IMR-90 (cell line): ENCODE results near the gene PIGW. TPM values are rescaled to one million over a fixed set of nuclear protein-coding genes. Genes with fewer than 3 reads are reported as not detected.

Experiments used
- ATAC-seq: fragments of 200-7000 bp; cut with Tn5 transposase; 2 replicates; pipeline ENCODE4 v1.9.1; 2020; ENCODE audit warnings: low read depth, mild to moderate bottlenecking, moderate library complexity
- BruUV-seq: library from RNA; stranded (reverse); fragments of 400-500 nt; replicated peaks from 2 replicates; lab custom pipeline; 2021; lab: Mats Ljungman, UMichigan
- CTCF ChIA-PET: fragments of 300-600 bp; formaldehyde crosslinking; extraction: SDS; loops from one replicate; lab custom pipeline; 2021; ENCODE audit warnings: antibody characterized with exemption; lab: Yijun Ruan, JAX
- POLR2A ChIA-PET: fragments of 300-600 bp; sonication (Branson Sonifier 250); formaldehyde crosslinking; loops from one replicate; lab custom pipeline; 2022; ENCODE audit warnings: antibody characterized with exemption; ENCODE audit not compliant: unreplicated experiment; lab: Charles Lee
- DNase-seq: peaks from one replicate; pipeline ENCODE4 v3.0.0; 2013
- H2AFZ ChIP-seq: replicated peaks from 2 replicates; pipeline ENCODE3; 2013; ENCODE audit warnings: low read length, mild to moderate bottlenecking; ENCODE audit not compliant: poor library complexity
- H2AK5ac ChIP-seq: 2 replicates; pipeline ENCODE4 v1.6.1; 2013; ENCODE audit warnings: low read depth, low read length, inconsistent platforms
- H2AK9ac ChIP-seq: replicated peaks from 2 replicates; pipeline ENCODE3; 2013; ENCODE audit warnings: mild to moderate bottlenecking, low read depth, low read length, moderate library complexity; ENCODE audit not compliant: poor library complexity
- H2BK120ac ChIP-seq: 2 replicates; pipeline ENCODE4 v1.6.1; 2013; ENCODE audit warnings: low read depth, low read length, inconsistent platforms
- H2BK15ac ChIP-seq: 3 replicates; pipeline ENCODE4 v1.6.1; 2013; ENCODE audit warnings: low read depth, low read length, inconsistent platforms
- H2BK20ac ChIP-seq: 2 replicates; pipeline ENCODE4 v1.6.1; 2013; ENCODE audit warnings: low read depth, mild to moderate bottlenecking, inconsistent platforms, low read length, moderate library complexity
- H2BK5ac ChIP-seq: 2 replicates; pipeline ENCODE4 v1.6.1; 2013; ENCODE audit warnings: mild to moderate bottlenecking, low read depth, low read length, inconsistent platforms; ENCODE audit not compliant: poor library complexity, severe bottlenecking
- H3K14ac ChIP-seq: replicated peaks from 2 replicates; pipeline ENCODE4 v1.6.1; 2013; ENCODE audit warnings: low read depth, low read length, inconsistent platforms
- H3K18ac ChIP-seq: 2 replicates; pipeline ENCODE4 v1.6.1; 2013; ENCODE audit warnings: low read depth, low read length, control low read depth
- H3K23ac ChIP-seq: 2 replicates; pipeline ENCODE4 v1.6.1; 2013; ENCODE audit warnings: low read depth, low read length, inconsistent platforms
- H3K27ac ChIP-seq: 2 replicates; pipeline ENCODE4 v1.5.1; 2013; ENCODE audit warnings: mild to moderate bottlenecking, control low read depth, low read length; ENCODE audit not compliant: insufficient read depth
- H3K27me3 ChIP-seq: 2 replicates; pipeline ENCODE4 v1.6.1; 2013; ENCODE audit warnings: low read length; ENCODE audit not compliant: control insufficient read depth, insufficient read depth
- H3K36me3 ChIP-seq: 2 replicates; pipeline ENCODE4 v1.6.1; 2013; ENCODE audit warnings: low read length, mixed read lengths; ENCODE audit not compliant: control insufficient read depth, insufficient read depth
- H3K4ac ChIP-seq: 2 replicates; pipeline ENCODE4 v1.6.1; 2013; ENCODE audit warnings: low read depth, low read length, inconsistent platforms
- H3K4me1 ChIP-seq: 2 replicates; pipeline ENCODE4 v1.6.1; 2013; ENCODE audit warnings: low read length, mixed read lengths; ENCODE audit not compliant: control insufficient read depth, insufficient read depth
- H3K4me2 ChIP-seq: 2 replicates; pipeline ENCODE4 v1.6.1; 2013; ENCODE audit warnings: low read depth, mild to moderate bottlenecking, control low read depth, low read length, moderate library complexity
- H3K4me3 ChIP-seq: 2 replicates; pipeline ENCODE4 v1.5.1; 2013; ENCODE audit warnings: low read depth, mild to moderate bottlenecking, control low read depth, low read length, moderate library complexity; ENCODE audit not compliant: insufficient read depth
- H3K56ac ChIP-seq: 2 replicates; pipeline ENCODE4 v1.6.1; 2013; ENCODE audit warnings: low read length, inconsistent platforms; ENCODE audit not compliant: insufficient read depth; ENCODE audit errors: extremely low read depth
- H3K79me1 ChIP-seq, 2 experiments: 2 replicates each; pipeline ENCODE4 v1.6.1; 2013; ENCODE audit warnings: low read length in 2 of 2, inconsistent platforms in 1 of 2, low read depth in 1 of 2
- H3K9ac ChIP-seq: 2 replicates; pipeline ENCODE4 v1.6.1; 2013; ENCODE audit warnings: low read depth, low read length, control low read depth
- H3K9me1 ChIP-seq: 2 replicates; pipeline ENCODE4 v1.6.1; 2013; ENCODE audit warnings: low read length, inconsistent platforms; ENCODE audit not compliant: insufficient read depth
- H3K9me3 ChIP-seq: 2 replicates; pipeline ENCODE4 v1.6.1; 2013; ENCODE audit warnings: low read length; ENCODE audit not compliant: control insufficient read depth, insufficient read depth
- H4K20me1 ChIP-seq: 2 replicates; pipeline ENCODE4 v1.6.1; 2013; ENCODE audit warnings: low read length, inconsistent platforms; ENCODE audit not compliant: insufficient read depth
- H4K5ac ChIP-seq: 2 replicates; pipeline ENCODE4 v1.6.1; 2013; ENCODE audit warnings: mild to moderate bottlenecking, low read depth, low read length, control low read depth
- H4K8ac ChIP-seq, 2 experiments: 2 replicates each; pipeline ENCODE4 v1.6.1; 2013; ENCODE audit warnings: low read depth in 2 of 2, low read length in 2 of 2, control low read depth in 1 of 2, inconsistent platforms in 1 of 2
- H4K91ac ChIP-seq: 2 replicates; pipeline ENCODE4 v1.6.1; 2013; ENCODE audit warnings: low read depth, low read length, inconsistent platforms; ENCODE audit not compliant: insufficient read depth
- BHLHE40 ChIP-seq: fragments of 150-350 bp; IDR thresholded peaks from 2 replicates; pipeline ENCODE4 v1.6.1; 2016; ENCODE audit warnings: mild to moderate bottlenecking, low read depth, low read length
- CEBPB ChIP-seq: IDR thresholded peaks from 2 replicates; pipeline ENCODE4 v1.6.1; 2012; ENCODE audit warnings: low read depth, low read length, improper control_type of control experiment
- CHD1 ChIP-seq: IDR thresholded peaks from 2 replicates; pipeline ENCODE4 v1.6.1; 2012; ENCODE audit warnings: low read depth, low read length, improper control_type of control experiment
- ELK1 ChIP-seq: fragments of 150-350 bp; IDR thresholded peaks from 2 replicates; pipeline ENCODE4 v1.6.1; 2016; ENCODE audit warnings: low read depth, mild to moderate bottlenecking, low read length, moderate library complexity, borderline replicate concordance
- FOS ChIP-seq: fragments of 150-350 bp; IDR thresholded peaks from 2 replicates; pipeline ENCODE4 v1.6.1; 2016; ENCODE audit warnings: low read depth, low read length
- MAFK ChIP-seq: IDR thresholded peaks from 2 replicates; pipeline ENCODE4 v1.6.1; 2012; ENCODE audit warnings: low read depth, low read length, improper control_type of control experiment
- MAZ ChIP-seq: IDR thresholded peaks from 2 replicates; pipeline ENCODE4 v1.6.1; 2012; ENCODE audit warnings: low read depth, mild to moderate bottlenecking, low read length, improper control_type of control experiment, moderate library complexity, borderline replicate concordance
- MXI1 ChIP-seq: IDR thresholded peaks from 2 replicates; pipeline ENCODE4 v1.6.1; 2012; ENCODE audit warnings: low read depth, mild to moderate bottlenecking, low read length, moderate library complexity, borderline replicate concordance
- NFE2L2 ChIP-seq: fragments of 150-350 bp; IDR thresholded peaks from 2 replicates; pipeline ENCODE4 v1.6.1; 2016; ENCODE audit warnings: low read depth, mild to moderate bottlenecking, low read length
- POLR2A ChIP-seq: IDR thresholded peaks from 2 replicates; pipeline ENCODE4 v1.6.1; 2012; ENCODE audit warnings: mild to moderate bottlenecking, low read depth, low read length
- RAD21 ChIP-seq: IDR thresholded peaks from 2 replicates; pipeline ENCODE4 v1.6.1; 2012; ENCODE audit warnings: low read length, improper control_type of control experiment
- RCOR1 ChIP-seq: IDR thresholded peaks from 2 replicates; pipeline ENCODE4 v1.6.1; 2012; ENCODE audit warnings: mild to moderate bottlenecking, low read length, improper control_type of control experiment; ENCODE audit not compliant: insufficient replicate concordance
- RFX5 ChIP-seq: IDR thresholded peaks from 2 replicates; pipeline ENCODE4 v1.8.0; 2012; ENCODE audit warnings: low read depth, mild to moderate bottlenecking, low read length, moderate library complexity
- SMC3 ChIP-seq: fragments of 150-350 bp; IDR thresholded peaks from 2 replicates; pipeline ENCODE4 v1.6.1; 2016; ENCODE audit warnings: low read depth, mild to moderate bottlenecking, antibody characterized with exemption, low read length, moderate library complexity
- USF2 ChIP-seq: fragments of 150-350 bp; IDR thresholded peaks from 2 replicates; pipeline ENCODE4 v1.6.1; 2017; ENCODE audit warnings: mild to moderate bottlenecking, antibody characterized with exemption, low read length, low read depth
- WGBS, 2 experiments: methylation state at CpG; one replicate each; pipeline versions ENCODE4 v1.1.5 to v1.1.7; 2013; ENCODE audit warnings: missing lambda C conversion rate in 2 of 2; ENCODE audit not compliant: insufficient read length in 1 of 2; ENCODE audit errors: extremely low coverage in 2 of 2; 5-methylcytosine and 5-hydroxymethylcytosine counted together
- dilution Hi-C: fragments of 300-500 bp; cut with HindIII; formaldehyde crosslinking; loops from one replicate; pipeline ENCODE4 v1.14.3; 2018; ENCODE audit warnings: low sequenced_read_pairs; ENCODE audit not compliant: unreplicated experiment
- in situ Hi-C: fragments of 300-500 bp; cut with MboI; formaldehyde crosslinking; loops from 3 replicates; pipeline ENCODE4 v1.14.3; 2019; ENCODE audit warnings: low sequenced_read_pairs, inconsistent platforms, mixed read lengths
- intact Hi-C: fragments of 100-400 bp; cut with micrococcal nuclease; formaldehyde crosslinking; loops from 2 replicates; pipeline ENCODE4 v1.10.0; 2022
- polyA plus RNA-seq, 3 experiments: library from polyadenylated mRNA; depleted of rRNA; stranded (reverse); fragments of >200 nt; gene quantifications; 2 replicates each; pipeline ENCODE4 v1.2.3, GENCODE V29; 2012; ENCODE audit warnings: low replicate concordance in 1 of 3
- total RNA-seq: library from RNA; depleted of rRNA; stranded (reverse); fragments of >200 nt; gene quantifications from 2 replicates; pipeline ENCODE4 v1.2.3, GENCODE V29; 2012
- TF ChIP-seq, protein P1 (sequence below): conservative IDR thresholded peaks from 2 replicates; pipeline ENCODE4 v1.5.1; 2012; ENCODE audit warnings: mild to moderate bottlenecking, low read depth, low read length, improper control_type of control experiment

Gene PIGW
- total and polyA plus RNA-seq, 2 of the 4 experiments (the other 2 are of a cell fraction), result 4.5 to 5.5 TPM

GRCh38 chr17:36510636-36511035, 24.2 kb upstream of the PIGW start:
- Histone ChIP-seq H4K91ac (no peak overlapping the region), H3K4ac (no peak overlapping the region), H2AFZ (no peak overlapping the region), H2AK5ac (no peak overlapping the region), H2BK5ac (no peak overlapping the region), H3K4me1 (no peaks in the 10 kb centered on the region), H3K9ac (no peak overlapping the region), H3K27me3 (no peaks in the 10 kb centered on the region), H3K56ac (no peak overlapping the region), H3K9me1 (peaks cover 14% of the 10 kb centered on the region), H3K36me3 (peaks cover 46% of the 10 kb centered on the region), H4K8ac (no peak overlapping the region), H2BK120ac (no peak overlapping the region), H4K20me1 (no peaks in the 10 kb centered on the region), H2AK9ac (no peak overlapping the region), H4K5ac (no peak overlapping the region), H2BK20ac (no peak overlapping the region), H3K9me3 (no peaks in the 10 kb centered on the region), H3K4me3 (no peak overlapping the region), H3K4me2 (no peak overlapping the region), H3K18ac (no peak overlapping the region), H2BK15ac (no peak overlapping the region), H3K27ac (no peak overlapping the region), H3K14ac (no peak overlapping the region), H3K23ac (no peak overlapping the region), H3K79me1 (no peaks in the 10 kb centered on the region)
- intact Hi-C loops, result no loop called here
- TF ChIP-seq BHLHE40 (no peak), POLR2A (no peak), RFX5 (no peak), ELK1 (no peak), NFE2L2 (no peak), SMC3 (no peak), RAD21 (no peak), MAZ (no peak), MXI1 (no peak), USF2 (no peak), RCOR1 (no peak), CEBPB (no peak), FOS (no peak), MAFK (no peak), CHD1 (no peak)
- TF ChIP-seq, protein P1, sequence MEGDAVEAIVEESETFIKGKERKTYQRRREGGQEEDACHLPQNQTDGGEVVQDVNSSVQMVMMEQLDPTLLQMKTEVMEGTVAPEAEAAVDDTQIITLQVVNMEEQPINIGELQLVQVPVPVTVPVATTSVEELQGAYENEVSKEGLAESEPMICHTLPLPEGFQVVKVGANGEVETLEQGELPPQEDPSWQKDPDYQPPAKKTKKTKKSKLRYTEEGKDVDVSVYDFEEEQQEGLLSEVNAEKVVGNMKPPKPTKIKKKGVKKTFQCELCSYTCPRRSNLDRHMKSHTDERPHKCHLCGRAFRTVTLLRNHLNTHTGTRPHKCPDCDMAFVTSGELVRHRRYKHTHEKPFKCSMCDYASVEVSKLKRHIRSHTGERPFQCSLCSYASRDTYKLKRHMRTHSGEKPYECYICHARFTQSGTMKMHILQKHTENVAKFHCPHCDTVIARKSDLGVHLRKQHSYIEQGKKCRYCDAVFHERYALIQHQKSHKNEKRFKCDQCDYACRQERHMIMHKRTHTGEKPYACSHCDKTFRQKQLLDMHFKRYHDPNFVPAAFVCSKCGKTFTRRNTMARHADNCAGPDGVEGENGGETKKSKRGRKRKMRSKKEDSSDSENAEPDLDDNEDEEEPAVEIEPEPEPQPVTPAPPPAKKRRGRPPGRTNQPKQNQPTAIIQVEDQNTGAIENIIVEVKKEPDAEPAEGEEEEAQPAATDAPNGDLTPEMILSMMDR, result no peak
- ATAC-seq (no peak), DNase-seq (no peak)
- dilution Hi-C loops, result no loop called here
- in situ Hi-C loops, result no loop called here
- ChIA-PET POLR2A (no interaction called here), CTCF (no interaction called here)
- BruUV-seq, result no TSS peak
- 88% methylated on average over 13 of the region's 14 CpGs; no CpG with 5 or more reads in 1 of the 2 experiments for WGBS, 2 experiments
